GM19467 (cell line): Measurements from ENCODE around the gene TRPM3.
"Not testable (repeated sequence)": the region's sequence is repeated elsewhere in the genome, so short reads cannot be mapped to it uniquely, and the experiment has no call there.

Experiments
- ATAC-seq: cut with Tn5 transposase; IDR thresholded peaks from one replicate; pipeline ENCODE4 v1.9.1; 2021; ENCODE audit warnings: mild to moderate bottlenecking, moderate library complexity; ENCODE audit not compliant: unreplicated experiment

Gene TRPM3

DNA sequence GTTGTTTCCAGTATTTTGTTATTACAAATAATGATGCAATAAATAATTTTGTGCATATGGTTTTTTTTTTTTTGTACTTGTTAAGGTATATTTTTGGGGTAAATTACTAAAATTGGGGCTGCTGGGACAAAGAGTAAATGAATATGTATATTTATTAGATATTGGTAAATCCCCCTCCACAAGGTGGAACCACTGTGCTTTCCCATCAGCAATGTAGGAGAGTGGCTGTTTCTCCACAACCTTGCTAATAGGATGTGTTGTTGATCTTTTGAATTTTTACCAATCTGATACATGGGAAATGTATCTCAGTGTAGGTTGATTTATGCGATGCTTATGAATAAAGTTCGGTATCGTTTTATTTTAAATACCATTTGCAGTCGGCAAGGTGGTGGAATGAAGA, 118.1 kb downstream of the TRPM3 start:
- no peak for ATAC-seq

DNA sequence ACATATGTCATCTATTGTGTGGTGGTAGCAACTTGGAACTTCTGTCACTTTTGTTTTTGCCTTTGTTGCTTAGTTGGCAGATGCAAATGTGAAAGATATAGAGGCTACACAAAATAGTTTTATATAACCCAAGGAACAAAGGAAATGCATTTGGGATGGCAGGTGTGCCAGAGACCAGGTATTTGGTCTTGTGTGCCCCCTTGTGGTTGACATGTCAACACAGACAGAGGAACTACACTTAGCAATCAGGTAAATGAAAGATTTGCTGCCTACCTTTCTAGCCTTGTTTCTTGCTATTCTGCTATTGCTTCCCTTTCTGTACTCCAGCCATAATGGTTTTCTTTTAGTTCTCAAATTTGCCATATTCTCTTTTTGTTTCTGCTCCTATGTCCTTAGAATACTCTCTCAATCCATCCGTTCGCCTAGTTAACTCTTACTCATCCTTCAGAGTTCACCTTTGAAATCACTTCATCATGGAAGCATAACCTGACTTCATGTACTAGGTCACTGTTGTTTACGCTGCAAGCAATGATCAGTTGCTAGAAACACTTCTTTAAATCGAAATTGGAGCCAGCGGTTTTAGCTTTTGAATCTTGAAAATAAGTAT, 119.5 kb downstream of the TRPM3 start:
- no peak for ATAC-seq

GRCh38 chr9:70998962-70999361, 122.5 kb downstream of the TRPM3 start:
- ATAC-seq, result no peak

- no peak for ATAC-seq
These were observed 125.9 kb downstream of the TRPM3 start for GRCh38 chr9:70995511-70995910.

- ATAC-seq, result no peak
These were observed 126.8 kb downstream of the TRPM3 start for GRCh38 chr9:70994582-70994981.

- no peak for ATAC-seq
These were observed 132.9 kb downstream of the TRPM3 start for GRCh38 chr9:70988551-70988950.

- no peak for ATAC-seq
These were observed 133.4 kb downstream of the TRPM3 start for GRCh38 chr9:70987986-70988385.

GRCh38 chr9:70986984-70987383, 134.4 kb downstream of the TRPM3 start:
- no peak for ATAC-seq

- no peak for ATAC-seq
These were observed 137.6 kb downstream of the TRPM3 start for GRCh38 chr9:70983723-70984295.

DNA sequence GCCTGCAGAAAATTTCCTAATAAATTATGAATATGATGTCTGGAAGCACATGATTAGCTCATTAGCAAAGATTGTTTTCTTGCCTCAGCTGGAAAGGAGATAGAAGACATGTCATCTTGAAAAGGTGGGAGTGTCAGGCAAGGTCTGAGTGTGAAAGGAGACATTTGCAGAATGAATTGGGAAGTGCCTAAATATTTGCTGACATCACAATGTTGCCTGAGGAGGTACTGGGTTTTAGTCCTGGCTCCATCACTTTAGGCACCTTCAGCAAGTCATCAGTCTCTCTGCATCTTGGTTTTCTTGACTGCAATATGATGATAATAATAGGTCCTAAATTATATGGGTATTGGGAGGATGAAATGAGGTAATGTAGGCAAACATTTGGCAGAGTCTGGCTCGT, 140.1 kb downstream of the TRPM3 start:
- no peak for ATAC-seq

- no peak for ATAC-seq
These were observed 141.5 kb downstream of the TRPM3 start for GRCh38 chr9:70979966-70980365.

DNA sequence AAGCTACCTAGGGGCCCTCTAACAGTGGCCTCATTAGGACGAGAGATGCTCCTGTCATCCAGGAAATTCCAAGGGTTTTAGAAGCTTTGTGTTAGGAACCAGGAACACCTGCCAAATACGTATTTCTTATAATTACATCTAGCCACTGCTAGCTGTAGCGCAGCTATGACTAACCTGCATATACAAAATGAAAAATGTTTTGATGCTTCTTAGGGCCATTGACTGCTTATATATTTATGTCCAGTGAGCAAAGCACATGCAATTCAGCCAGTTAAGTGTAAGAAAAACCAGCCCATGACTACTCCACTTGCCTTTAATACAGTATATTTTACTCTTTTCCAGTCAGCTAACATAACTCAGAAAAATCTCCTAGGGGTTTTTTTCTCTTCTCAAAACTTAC, 143.3 kb downstream of the TRPM3 start:
- ATAC-seq, result no peak

DNA sequence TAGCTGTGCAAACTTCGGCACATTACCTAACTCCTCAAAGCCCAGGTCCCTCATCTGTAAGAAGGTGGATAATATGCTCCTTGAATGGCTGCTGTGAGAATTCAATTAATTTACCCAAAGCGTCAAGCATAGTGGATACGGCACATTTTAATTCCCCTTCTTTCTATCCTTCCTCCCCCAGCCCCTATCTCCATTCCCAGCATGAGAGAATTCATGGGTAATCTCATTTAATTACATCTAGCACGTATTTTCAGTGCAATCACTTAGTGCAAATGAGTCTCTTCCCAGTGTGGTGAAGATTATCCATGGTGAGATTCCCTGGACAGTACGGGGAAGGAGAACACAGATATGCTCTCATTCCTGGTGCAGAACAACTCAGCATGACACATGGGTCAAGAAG, 145.6 kb downstream of the TRPM3 start:
- no peak for ATAC-seq

- ATAC-seq, result no peak
These were observed 149.7 kb downstream of the TRPM3 start for GRCh38 chr9:70971723-70972122.

DNA sequence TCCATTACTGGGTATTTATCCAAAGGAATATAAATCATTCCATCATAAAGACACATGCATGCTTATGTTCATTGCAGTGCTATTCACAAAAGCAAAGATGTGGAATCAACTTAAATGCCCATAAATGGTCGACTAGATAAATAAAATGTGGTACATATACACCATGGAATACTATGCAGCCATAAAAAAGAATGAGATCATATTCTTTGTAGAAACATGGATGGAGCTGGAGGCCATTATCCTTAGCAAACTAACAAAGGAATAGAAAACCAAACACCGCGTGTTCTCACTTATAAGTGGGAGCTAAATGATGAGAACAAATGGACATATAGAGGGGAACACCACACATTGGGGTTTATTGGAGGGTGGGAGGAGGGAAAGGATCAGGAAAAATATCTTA, 155.0 kb downstream of the TRPM3 start:
- ATAC-seq, result not testable (repeated sequence)

DNA sequence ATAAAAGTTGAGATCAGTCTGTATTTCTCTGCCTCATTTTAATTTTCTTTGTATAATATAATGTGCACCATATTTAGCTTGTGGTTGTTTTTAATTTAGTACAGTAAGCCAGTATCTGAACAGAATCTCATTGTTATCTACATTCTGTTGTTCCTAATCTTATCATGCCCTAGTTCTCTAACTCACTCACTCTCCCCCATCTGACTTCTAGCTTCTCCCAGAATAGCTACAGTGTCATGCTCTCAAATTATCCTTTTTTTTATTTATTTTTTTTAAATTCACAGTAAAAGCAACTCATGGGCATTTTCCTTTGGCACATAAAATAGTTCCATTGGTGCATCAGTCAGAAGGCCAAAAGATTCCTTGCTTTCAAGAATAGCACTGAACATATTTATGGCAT, 156.6 kb downstream of the TRPM3 start:
- no peak for ATAC-seq

- ATAC-seq, result no peak
These were observed 157.9 kb downstream of the TRPM3 start for GRCh38 chr9:70963554-70963953.

DNA sequence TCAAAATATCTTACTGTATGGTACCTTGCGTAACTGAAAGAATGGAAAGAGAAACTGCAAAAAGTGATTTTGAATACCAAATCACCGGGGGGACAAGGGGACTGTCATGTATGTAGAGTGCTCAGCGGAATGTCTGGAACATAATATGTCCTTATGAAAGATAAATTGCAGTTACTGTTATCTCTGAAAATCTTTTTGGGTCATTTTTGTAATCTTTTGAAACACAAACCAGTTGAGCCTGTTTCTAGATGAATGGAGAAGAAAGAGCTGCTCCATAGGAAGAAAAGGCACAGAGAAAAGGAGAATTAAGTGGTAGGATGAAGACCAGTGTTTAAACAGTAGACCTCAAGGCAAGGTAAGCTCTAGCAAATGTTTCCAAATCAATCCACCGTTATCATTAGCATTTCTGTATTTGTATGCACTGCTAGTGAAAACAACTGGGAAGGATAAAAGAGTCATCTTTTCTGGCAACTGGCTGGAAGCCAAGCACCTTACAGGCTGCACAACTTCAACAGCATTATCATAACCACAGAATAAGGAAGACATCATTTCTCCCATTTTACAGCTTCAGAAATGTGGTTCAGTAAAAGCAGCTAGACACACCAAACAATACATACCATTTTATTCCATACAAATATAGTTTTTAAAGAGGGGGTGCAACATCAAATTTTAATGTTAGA, 158.5 kb downstream of the TRPM3 start:
- no peak for ATAC-seq

DNA sequence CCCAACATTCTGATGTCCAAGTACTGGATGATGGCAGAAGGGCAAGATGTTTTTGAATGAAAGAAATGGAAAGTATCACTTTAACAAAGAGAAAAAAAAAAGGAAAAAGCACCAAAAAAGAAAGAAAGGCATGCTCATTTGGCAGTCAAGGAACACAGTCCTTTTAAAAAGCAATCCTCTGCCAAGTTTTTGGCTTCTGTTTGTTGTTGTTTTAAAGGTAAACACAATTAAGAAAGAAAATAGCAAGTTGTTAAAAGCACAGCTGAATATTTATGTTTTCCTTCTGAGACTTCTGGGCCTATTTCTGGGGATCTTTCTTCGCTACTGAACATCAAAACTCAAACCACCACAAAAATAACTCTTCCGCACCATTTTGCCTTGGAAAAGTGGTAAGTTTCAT, 162.1 kb downstream of the TRPM3 start:
- ATAC-seq, result no peak

GRCh38 chr9:70954596-70955143, 166.8 kb downstream of the TRPM3 start:
- no peak for ATAC-seq

DNA sequence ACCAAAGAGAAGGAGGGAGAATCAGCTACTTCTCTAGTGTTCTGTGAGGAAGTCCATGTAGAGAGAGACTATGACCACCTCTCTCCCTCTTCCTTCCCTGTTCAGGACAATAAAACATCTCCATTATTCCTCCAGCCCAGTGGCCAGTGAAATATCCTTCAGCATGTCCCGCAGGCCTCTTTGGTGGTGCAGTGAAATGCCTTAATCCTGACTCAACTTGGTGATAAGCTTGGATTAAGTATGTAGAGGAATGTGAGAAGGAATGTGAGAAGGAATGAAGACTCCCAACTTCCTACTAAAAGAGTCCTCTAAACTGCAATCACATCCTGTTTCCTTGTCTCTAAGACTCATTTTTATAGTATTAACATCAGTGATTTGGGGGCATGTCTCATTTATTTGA, 167.3 kb downstream of the TRPM3 start:
- ATAC-seq, result no peak
